Stimulated activated CD8-positive, alpha-beta memory T cell treated with anti-CD3 and anti-CD28 coated beads, Interleukin-4, amount 100 ng/mL, for 1 hour (primary cell): ENCODE measurements around the gene TMEM131.
"Not testable (repeated sequence)": the region's sequence is repeated elsewhere in the genome, so short reads cannot be mapped to it uniquely, and the experiment has no call there.

ENCODE experiments used
- DNase-seq, 2 donors: peaks; one replicate each; pipeline ENCODE4 v3.0.0-alpha.2; 2020; ENCODE audit warnings: low read depth in 2 of 2, low spot score in 1 of 2

TMEM131 gene

GRCh38 chr2:97995734-97996624 lies at the start of gene TMEM131:
TMEM131 (minus strand) TSS chr2:97995948; CDS start chr2:97995662, 286 bp downstream.
- peak; percentile 88 to 93 for DNase-seq

- not testable (repeated sequence) for DNase-seq
Measured at GRCh38 chr2:98044730-98045129, 49.0 kb upstream of the TMEM131 start.

- DNase-seq = no peak
Measured at GRCh38 chr2:98043101-98043500, 47.4 kb upstream of the TMEM131 start.

- no peak for DNase-seq
Measured at GRCh38 chr2:98040331-98040939, 44.7 kb upstream of the TMEM131 start.

GRCh38 chr2:98039085-98039756 lies 43.5 kb upstream of the TMEM131 start:
- no peak for DNase-seq

GRCh38 chr2:98037666-98038336 lies 42.1 kb upstream of the TMEM131 start:
- no peak for DNase-seq

GRCh38 chr2:98037206-98037605 lies 41.5 kb upstream of the TMEM131 start:
- DNase-seq = no peak

GRCh38 chr2:98036349-98037000 lies 40.7 kb upstream of the TMEM131 start:
- DNase-seq = no peak

GRCh38 chr2:98034745-98035144 lies 39.0 kb upstream of the TMEM131 start:
- no peak for DNase-seq

- no peak for DNase-seq
Measured at GRCh38 chr2:98032086-98032485, 36.3 kb upstream of the TMEM131 start.

- no peak for DNase-seq
Measured at GRCh38 chr2:98029718-98030222, 34.0 kb upstream of the TMEM131 start.

GRCh38 chr2:98028931-98029717 lies 33.4 kb upstream of the TMEM131 start:
- no peak for DNase-seq

GRCh38 chr2:98028101-98028561 lies 32.4 kb upstream of the TMEM131 start:
- DNase-seq = no peak

- no peak for DNase-seq
Measured at GRCh38 chr2:98027538-98027937, 31.8 kb upstream of the TMEM131 start.

- no peak for DNase-seq
Measured at GRCh38 chr2:98026927-98027522, 31.3 kb upstream of the TMEM131 start.

GRCh38 chr2:98026292-98026691 lies 30.5 kb upstream of the TMEM131 start:
- DNase-seq = no peak

GRCh38 chr2:98025481-98026037 lies 29.8 kb upstream of the TMEM131 start:
- DNase-seq = no peak

- not testable (repeated sequence) for DNase-seq
Measured at GRCh38 chr2:98022067-98022466, 26.3 kb upstream of the TMEM131 start.
